SK-N-SH (cell line): Measurements from ENCODE around the gene MAP3K5. TPM values are rescaled to one million over a fixed set of nuclear protein-coding genes. Genes with fewer than 3 reads are reported as not detected.

ENCODE experiments used
- CTCF ChIA-PET: fragments of 300-600, 350-600 bp; formaldehyde crosslinking; extraction: SDS; loops from one replicate; lab custom pipeline; 2021; lab: Yijun Ruan, JAX
- POLR2A ChIA-PET: fragments of 350-600 bp; sonication (Branson Sonifier 250); formaldehyde crosslinking; extraction: SDS; loops from one replicate; lab custom pipeline; 2020; ENCODE audit warnings: antibody characterized with exemption, inconsistent platforms; lab: Yijun Ruan, JAX
- DNase-seq: peaks from one replicate; pipeline ENCODE4 v3.0.0; 2012
- H2AFZ ChIP-seq: fragments of 200-600 bp; sonication (generic); 2 replicates; pipeline ENCODE4 v1.8.1; 2016; ENCODE audit warnings: antibody characterized with exemption, mild to moderate bottlenecking, low read depth
- H3F3A ChIP-seq: fragments of 200-600 bp; sonication (generic); replicated peaks from 2 replicates; pipeline ENCODE3; 2016; ENCODE audit warnings: antibody characterized with exemption, mild to moderate bottlenecking; ENCODE audit not compliant: insufficient read depth
- H3K27ac ChIP-seq, 2 experiments: fragments of 200-500 bp in 1 of 2; fragments of 200-600 bp in 1 of 2; sonication (Bioruptor generic) in 1 of 2; sonication (generic), shearing (Covaris generic) in 1 of 2; 2 replicates each; pipeline versions ENCODE4 v1.5.1 to v1.6.1; 2014 to 2016; ENCODE audit warnings: low read depth in 2 of 2, inconsistent platforms in 1 of 2, low read length in 1 of 2, mild to moderate bottlenecking in 1 of 2, mixed read lengths in 1 of 2
- H3K27me3 ChIP-seq: fragments of 200-600 bp; sonication (generic), shearing (Covaris generic); 2 replicates; pipeline ENCODE4 v1.6.1; 2016; ENCODE audit warnings: mixed run types; ENCODE audit not compliant: insufficient read depth
- H3K36me3 ChIP-seq, 2 experiments: fragments of 200-500 bp in 1 of 2; fragments of 200-600 bp in 1 of 2; sonication (Bioruptor generic) in 1 of 2; sonication (generic) in 1 of 2; replicated peaks in 1 of 2; 2 replicates each; pipeline versions ENCODE3 to v1.5.1; 2014 to 2016; ENCODE audit warnings: low read length in 1 of 2, mild to moderate bottlenecking in 1 of 2; ENCODE audit not compliant: insufficient read depth in 2 of 2, control insufficient read depth in 1 of 2
- H3K4me1 ChIP-seq, 2 experiments: fragments of 200-500 bp in 1 of 2; fragments of 200-600 bp in 1 of 2; sonication (Bioruptor generic) in 1 of 2; sonication (generic), shearing (Covaris generic) in 1 of 2; 2 replicates each; pipeline versions ENCODE4 v1.5.1 to v1.6.1; 2014 to 2016; ENCODE audit warnings: low read depth in 1 of 2, low read length in 1 of 2, mixed run types in 1 of 2; ENCODE audit not compliant: insufficient read depth in 2 of 2, control insufficient read depth in 1 of 2
- H3K4me2 ChIP-seq: fragments of 200-600 bp; sonication (generic), shearing (Covaris generic); 2 replicates; pipeline ENCODE4 v1.6.1; 2017; ENCODE audit warnings: mixed run types
- H3K4me3 ChIP-seq, 2 experiments: fragments of 200-500 bp in 1 of 2; fragments of 200-600 bp in 1 of 2; sonication (Bioruptor generic) in 1 of 2; sonication (generic), shearing (Covaris generic) in 1 of 2; 2 replicates each; pipeline versions ENCODE4 v1.5.1 to v1.8.1; 2014 to 2016; ENCODE audit warnings: low read depth in 2 of 2, inconsistent platforms in 1 of 2, low read length in 1 of 2, mild to moderate bottlenecking in 1 of 2, mixed read lengths in 1 of 2, moderate library complexity in 1 of 2
- H3K79me2 ChIP-seq: fragments of 200-600 bp; sonication (generic); 2 replicates; pipeline ENCODE4 v1.8.1; 2017; ENCODE audit warnings: mild to moderate bottlenecking; ENCODE audit not compliant: insufficient read depth
- H3K9ac ChIP-seq: fragments of 200-600 bp; sonication (generic); 2 replicates; pipeline ENCODE4 v1.6.1; 2017; ENCODE audit warnings: mixed run types
- H3K9me2 ChIP-seq: fragments of 200-600 bp; sonication (generic); 2 replicates; pipeline ENCODE4 v1.6.1; 2017; ENCODE audit warnings: mixed run types
- H3K9me3 ChIP-seq: fragments of 200-600 bp; sonication (generic); 2 replicates; pipeline ENCODE4 v1.6.1; 2017; ENCODE audit warnings: mixed run types, mild to moderate bottlenecking, moderate library complexity
- H4K20me1 ChIP-seq: fragments of 200-600 bp; sonication (generic); 2 replicates; pipeline ENCODE4 v1.6.1; 2017; ENCODE audit warnings: mild to moderate bottlenecking, mixed run types; ENCODE audit not compliant: insufficient read depth
- CHD2 ChIP-seq: fragments of 150-350 bp; IDR thresholded peaks from 2 replicates; pipeline ENCODE4 v1.6.1; 2018; ENCODE audit warnings: low read length; ENCODE audit not compliant: partially characterized antibody
- EP300 ChIP-seq, 2 experiments: IDR thresholded peaks; 2 replicates each; pipeline versions ENCODE4 v1.4.0 to v1.6.1; 2012; ENCODE audit warnings: borderline replicate concordance in 1 of 2, low read depth in 1 of 2, low read length in 1 of 2
- FOSL2 ChIP-seq: IDR thresholded peaks from 2 replicates; pipeline ENCODE4 v1.4.0; 2012; ENCODE audit warnings: low read depth, mild to moderate bottlenecking, moderate library complexity, borderline replicate concordance
- GATA2 ChIP-seq: sonication (generic); formaldehyde crosslinking; IDR thresholded peaks from 2 replicates; pipeline ENCODE4 v1.5.0; 2020; ENCODE audit warnings: mild to moderate bottlenecking, missing genetic modification reagents
- NFIC ChIP-seq: IDR thresholded peaks from 2 replicates; pipeline ENCODE4 v1.4.0; 2012; ENCODE audit warnings: borderline replicate concordance
- POLR2AphosphoS5 ChIP-seq: IDR thresholded peaks from 2 replicates; pipeline ENCODE4 v1.6.1; 2012; ENCODE audit warnings: low read depth, low read length
- RXRA ChIP-seq: IDR thresholded peaks from 2 replicates; pipeline ENCODE4 v1.4.0; 2012; ENCODE audit warnings: low read depth, mild to moderate bottlenecking, borderline replicate concordance
- SIN3A ChIP-seq: IDR thresholded peaks from 2 replicates; pipeline ENCODE4 v1.6.1; 2012; ENCODE audit warnings: low read depth, mild to moderate bottlenecking, low read length, moderate library complexity, borderline replicate concordance
- TCF12 ChIP-seq: IDR thresholded peaks from 2 replicates; pipeline ENCODE4 v1.4.0; 2012
- TEAD4 ChIP-seq: IDR thresholded peaks from 2 replicates; pipeline ENCODE4 v1.4.0; 2012; ENCODE audit warnings: mild to moderate bottlenecking, borderline replicate concordance; ENCODE audit not compliant: insufficient read depth
- YY1 ChIP-seq: IDR thresholded peaks from 2 replicates; pipeline ENCODE4 v1.4.0; 2012; ENCODE audit warnings: low read depth, mild to moderate bottlenecking
- WGBS: methylation state at CpG from one replicate; pipeline ENCODE4 v1.1.6; 2017; ENCODE audit warnings: low lambda C conversion rate; 5-methylcytosine and 5-hydroxymethylcytosine counted together
- polyA plus RNA-seq, 3 experiments: library from polyadenylated mRNA; depleted of rRNA; stranded (reverse); fragments of >200 nt; gene quantifications; 2 replicates each; pipeline ENCODE4 v1.2.3, GENCODE V29; 2012
- TF ChIP-seq, protein P1 (sequence below): fragments of 200-600 bp; sonication (generic); IDR thresholded peaks from 2 replicates; pipeline ENCODE4 v1.6.1; 2017; ENCODE audit warnings: antibody characterized with exemption, mild to moderate bottlenecking, moderate library complexity
- TF ChIP-seq, protein P2 (sequence below): IDR thresholded peaks from 2 replicates; pipeline ENCODE4 v1.4.0; 2012; ENCODE audit warnings: low read depth, borderline replicate concordance

MAP3K5 gene
- polyA plus RNA-seq, 1 of the 3 experiments (the other 2 are of a cell fraction), result 1.4 TPM

DNA sequence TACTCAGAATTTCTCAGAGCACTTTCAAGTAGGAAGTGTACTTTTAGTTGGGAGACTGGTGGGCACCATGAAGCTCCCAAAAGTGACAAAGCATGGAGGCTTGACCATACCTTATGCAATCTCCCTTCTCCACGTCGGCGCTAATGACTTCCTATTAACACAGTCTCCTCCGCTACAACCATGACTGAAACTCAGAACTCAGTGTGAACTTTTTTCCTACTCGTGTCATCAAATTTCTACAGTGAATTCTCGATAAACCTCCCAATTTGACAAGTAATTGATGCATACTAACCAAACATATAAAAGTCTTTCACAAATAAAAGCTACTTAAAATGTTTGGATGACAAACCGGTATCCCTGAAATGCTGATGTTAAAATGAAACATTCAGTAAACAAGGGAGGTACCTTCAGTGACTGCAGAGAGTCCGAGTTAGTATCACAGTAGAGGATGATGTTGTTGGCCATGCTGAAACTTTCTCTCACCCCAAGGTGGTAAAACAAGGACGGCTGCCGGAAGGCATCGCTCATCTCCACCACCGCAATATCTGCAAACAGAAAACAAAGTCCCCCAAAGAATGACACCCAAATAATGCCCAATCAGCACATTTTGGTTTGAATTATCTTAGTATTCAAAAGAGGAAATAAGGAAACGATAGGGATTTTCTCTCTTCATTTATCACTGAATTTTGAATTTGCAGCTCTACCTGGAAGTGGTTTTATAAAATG lies 72.1 kb downstream of the MAP3K5 start:
- H3K9ac ChIP-seq, result no peak overlapping the region
- H3K79me2 ChIP-seq, result no peaks in the 10 kb centered on the region; the same call in 1 of the 2 replicates
- no peak overlapping the region for H3K4me2 ChIP-seq
- no peak overlapping the region for H3K27ac ChIP-seq
- WGBS, result 92% methylated on average over 13 of the region's 13 CpGs
- DNase-seq, result no peak
- no peaks in the 10 kb centered on the region for H3K9me2 ChIP-seq
- H3K4me1 ChIP-seq, result peaks cover 0 to 6% of the 10 kb centered on the region in 2 experiments; a peak in 1 of 4 replicates
- peaks cover 3% of the 10 kb centered on the region for H3F3A ChIP-seq
- no peaks in the 10 kb centered on the region for H3K9me3 ChIP-seq
- ChIA-PET CTCF (interaction anchor here (0.6 to 2.5 kb wide), 5 partner anchors 9 to 72 kb away, joined by 3 to 11 read pairs (median 3); partner anchors contain the start of gene MAP3K5), POLR2A (interaction anchor here (1.8 kb wide), 1 partner anchor 72 kb away, joined by 5 read pairs; the partner anchor contains the start of gene MAP3K5)
- TF ChIP-seq SIN3A (no peak), GATA2 (CRISPR knock-in tag) (no peak), RXRA (no peak), POLR2AphosphoS5 (no peak), CHD2 (no peak), NFIC (no peak), FOSL2 (no peak), YY1 (no peak), TCF12 (no peak), TEAD4 (no peak), EP300 (IDR thresholded peaks at IDR 0.05; ENCODE audit: borderline replicate concordance in 1 of 2, low read depth in 1 of 2, low read length in 1 of 2) (no peak)
- TF ChIP-seq, protein P1, sequence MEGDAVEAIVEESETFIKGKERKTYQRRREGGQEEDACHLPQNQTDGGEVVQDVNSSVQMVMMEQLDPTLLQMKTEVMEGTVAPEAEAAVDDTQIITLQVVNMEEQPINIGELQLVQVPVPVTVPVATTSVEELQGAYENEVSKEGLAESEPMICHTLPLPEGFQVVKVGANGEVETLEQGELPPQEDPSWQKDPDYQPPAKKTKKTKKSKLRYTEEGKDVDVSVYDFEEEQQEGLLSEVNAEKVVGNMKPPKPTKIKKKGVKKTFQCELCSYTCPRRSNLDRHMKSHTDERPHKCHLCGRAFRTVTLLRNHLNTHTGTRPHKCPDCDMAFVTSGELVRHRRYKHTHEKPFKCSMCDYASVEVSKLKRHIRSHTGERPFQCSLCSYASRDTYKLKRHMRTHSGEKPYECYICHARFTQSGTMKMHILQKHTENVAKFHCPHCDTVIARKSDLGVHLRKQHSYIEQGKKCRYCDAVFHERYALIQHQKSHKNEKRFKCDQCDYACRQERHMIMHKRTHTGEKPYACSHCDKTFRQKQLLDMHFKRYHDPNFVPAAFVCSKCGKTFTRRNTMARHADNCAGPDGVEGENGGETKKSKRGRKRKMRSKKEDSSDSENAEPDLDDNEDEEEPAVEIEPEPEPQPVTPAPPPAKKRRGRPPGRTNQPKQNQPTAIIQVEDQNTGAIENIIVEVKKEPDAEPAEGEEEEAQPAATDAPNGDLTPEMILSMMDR, result no peak
- TF ChIP-seq, protein P2, sequence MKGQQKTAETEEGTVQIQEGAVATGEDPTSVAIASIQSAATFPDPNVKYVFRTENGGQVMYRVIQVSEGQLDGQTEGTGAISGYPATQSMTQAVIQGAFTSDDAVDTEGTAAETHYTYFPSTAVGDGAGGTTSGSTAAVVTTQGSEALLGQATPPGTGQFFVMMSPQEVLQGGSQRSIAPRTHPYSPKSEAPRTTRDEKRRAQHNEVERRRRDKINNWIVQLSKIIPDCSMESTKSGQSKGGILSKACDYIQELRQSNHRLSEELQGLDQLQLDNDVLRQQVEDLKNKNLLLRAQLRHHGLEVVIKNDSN, result no peak
- H3K27me3 ChIP-seq, result no peaks in the 10 kb centered on the region
- H4K20me1 ChIP-seq, result no peaks in the 10 kb centered on the region
- no peak overlapping the region for H2AFZ ChIP-seq
- H3K4me3 ChIP-seq, result no peak overlapping the region
- H3K36me3 ChIP-seq, result peaks cover 0 to 3% of the 10 kb centered on the region in 2 experiments
